Adipocyte (in vitro differentiated cells): ENCODE measurements around the gene KIDINS220.
A peak's percentile ranks its signal among the peaks of the same experiment; 100 is the strongest.

Source experiments
- DNase-seq: peaks from one replicate; pipeline ENCODE4 v3.0.0-alpha.2; 2015; ENCODE audit warnings: low read depth
- H3K27me3 ChIP-seq: replicated peaks from 2 replicates; pipeline ENCODE4 v1.7.0; 2013; ENCODE audit warnings: mild to moderate bottlenecking, low read length, moderate library complexity; ENCODE audit not compliant: control insufficient read depth, insufficient read depth
- H3K36me3 ChIP-seq: 2 replicates; pipeline ENCODE4 v1.7.0; 2013; ENCODE audit warnings: low read length, mild to moderate bottlenecking, moderate library complexity; ENCODE audit not compliant: control insufficient read depth, insufficient read depth, severe bottlenecking
- H3K4me1 ChIP-seq: 2 replicates; pipeline ENCODE4 v1.7.0; 2013; ENCODE audit warnings: mild to moderate bottlenecking, low read length, moderate library complexity; ENCODE audit not compliant: control insufficient read depth, insufficient read depth
- H3K4me3 ChIP-seq: 2 replicates; pipeline ENCODE4 v1.7.0; 2013; ENCODE audit warnings: mild to moderate bottlenecking, low read length, moderate library complexity
- H3K9ac ChIP-seq: 2 replicates; pipeline ENCODE4 v1.7.0; 2013; ENCODE audit warnings: mild to moderate bottlenecking, low read length, moderate library complexity
- H3K9me3 ChIP-seq: 2 replicates; pipeline ENCODE4 v1.7.0; 2013; ENCODE audit warnings: mild to moderate bottlenecking, low read length, moderate library complexity; ENCODE audit not compliant: control insufficient read depth

Gene KIDINS220

DNA sequence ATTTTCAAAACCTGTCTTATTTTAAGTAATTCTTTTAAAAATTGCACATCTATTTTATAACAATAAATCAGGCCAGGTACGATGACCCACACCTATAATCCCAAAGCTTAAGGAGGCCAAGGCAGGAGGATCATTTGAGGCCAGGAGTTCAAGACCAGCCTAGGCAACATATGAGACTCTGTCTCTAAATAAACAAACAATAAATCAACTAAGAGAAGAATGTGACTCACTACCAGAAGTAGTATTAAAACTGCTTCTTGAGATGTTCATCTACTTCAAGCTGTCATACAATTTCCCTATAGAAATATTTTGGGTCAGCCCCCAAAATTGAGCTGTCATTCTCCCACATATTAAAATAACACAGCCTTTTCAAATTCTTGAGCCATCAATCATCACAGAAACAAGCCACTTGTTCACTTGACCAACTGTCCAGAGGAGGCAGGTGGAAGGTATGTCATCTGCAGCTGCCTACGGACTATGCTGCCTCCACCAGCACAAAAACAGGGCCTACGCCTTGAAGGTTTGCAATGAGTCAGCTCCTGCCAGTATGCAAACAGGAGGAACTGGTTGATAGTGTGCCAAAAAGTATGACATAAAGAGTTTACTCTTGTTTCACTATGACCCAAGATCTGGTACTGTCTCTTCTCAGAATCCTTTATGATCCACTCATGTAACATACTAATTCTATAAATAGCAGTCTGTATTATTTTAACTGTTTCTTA, 33.6 kb downstream of the KIDINS220 start:
- Histone ChIP-seq H3K4me3 (no peak overlapping the region), H3K27me3 (no peaks in the 10 kb centered on the region), H3K9me3 (no peaks in the 10 kb centered on the region), H3K4me1 (peaks cover 6% of the 10 kb centered on the region), H3K9ac (no peak overlapping the region), H3K36me3 (peaks cover 72% of the 10 kb centered on the region)
- DNase-seq, result peak; percentile 42

DNA sequence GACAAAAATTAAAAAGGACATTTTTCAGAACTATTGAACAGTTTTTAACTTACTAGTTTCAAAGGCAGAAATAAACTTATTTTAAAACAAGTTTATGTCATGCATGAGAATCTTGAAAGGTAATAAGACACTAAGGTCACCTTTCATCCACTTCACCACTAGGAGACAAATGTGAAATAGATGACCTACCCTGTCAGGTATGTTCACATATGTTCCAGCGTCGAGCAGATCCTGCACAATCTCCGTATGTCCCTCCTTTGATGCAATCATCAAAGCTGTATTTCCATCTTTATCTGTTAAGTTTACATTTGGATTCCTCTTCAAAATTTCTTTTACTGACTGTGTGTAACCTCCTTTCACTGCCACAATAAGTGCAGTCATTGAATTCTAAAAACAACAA, 34.7 kb downstream of the KIDINS220 start:
- H3K4me1 ChIP-seq, result peaks cover 16% of the 10 kb centered on the region
- peaks cover 71% of the 10 kb centered on the region for H3K36me3 ChIP-seq
- H3K9ac ChIP-seq, result no peak overlapping the region
- no peak for DNase-seq
- no peaks in the 10 kb centered on the region for H3K9me3 ChIP-seq
- no peaks in the 10 kb centered on the region for H3K27me3 ChIP-seq
- H3K4me3 ChIP-seq, result no peak overlapping the region

DNA sequence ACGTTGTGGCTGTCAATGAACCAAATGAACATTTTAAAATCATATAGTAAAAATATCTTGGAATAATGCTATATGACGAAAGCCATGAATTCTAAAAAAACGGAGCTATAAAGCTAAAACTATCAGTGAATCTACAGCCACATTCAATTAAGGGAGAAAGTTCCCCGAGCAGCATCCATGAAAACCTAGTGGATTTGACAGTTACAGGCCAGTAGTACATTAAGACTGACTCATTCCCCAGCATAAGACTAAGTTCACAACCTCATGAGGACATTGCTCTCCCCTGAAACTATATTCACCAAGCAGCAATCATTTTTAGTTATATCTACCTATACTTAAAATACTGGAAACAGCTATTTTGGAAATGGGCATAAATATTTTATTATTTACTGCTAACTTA, 36.6 kb downstream of the KIDINS220 start:
- no peaks in the 10 kb centered on the region for H3K27me3 ChIP-seq
- no peaks in the 10 kb centered on the region for H3K9me3 ChIP-seq
- H3K9ac ChIP-seq, result no peak overlapping the region
- peaks cover 19% of the 10 kb centered on the region for H3K4me1 ChIP-seq
- no peak overlapping the region for H3K4me3 ChIP-seq
- DNase-seq, result no peak
- H3K36me3 ChIP-seq, result peaks cover 70% of the 10 kb centered on the region

DNA sequence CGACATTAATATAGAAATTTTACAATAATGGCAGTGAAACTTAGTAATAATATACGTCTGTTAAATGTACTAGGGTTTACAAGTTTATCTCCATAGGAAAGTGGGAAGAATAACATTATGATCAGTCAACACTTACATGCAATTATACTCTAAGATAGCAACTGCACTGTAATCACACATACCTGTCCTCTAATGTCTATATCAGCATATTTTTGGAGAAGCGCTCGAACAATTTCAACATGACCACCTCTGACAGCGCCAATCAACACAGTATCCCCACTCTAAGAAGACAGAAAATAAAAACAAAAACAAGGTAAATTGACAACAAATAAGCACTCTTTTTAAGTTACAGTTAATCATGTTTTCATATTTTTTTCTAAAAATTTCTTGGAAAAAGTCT, 37.2 kb downstream of the KIDINS220 start:
- H3K9ac ChIP-seq, result no peak overlapping the region
- peaks cover 64% of the 10 kb centered on the region for H3K36me3 ChIP-seq
- no peak overlapping the region for H3K4me3 ChIP-seq
- no peak for DNase-seq
- H3K4me1 ChIP-seq, result peaks cover 25% of the 10 kb centered on the region
- no peaks in the 10 kb centered on the region for H3K9me3 ChIP-seq
- no peaks in the 10 kb centered on the region for H3K27me3 ChIP-seq

DNA sequence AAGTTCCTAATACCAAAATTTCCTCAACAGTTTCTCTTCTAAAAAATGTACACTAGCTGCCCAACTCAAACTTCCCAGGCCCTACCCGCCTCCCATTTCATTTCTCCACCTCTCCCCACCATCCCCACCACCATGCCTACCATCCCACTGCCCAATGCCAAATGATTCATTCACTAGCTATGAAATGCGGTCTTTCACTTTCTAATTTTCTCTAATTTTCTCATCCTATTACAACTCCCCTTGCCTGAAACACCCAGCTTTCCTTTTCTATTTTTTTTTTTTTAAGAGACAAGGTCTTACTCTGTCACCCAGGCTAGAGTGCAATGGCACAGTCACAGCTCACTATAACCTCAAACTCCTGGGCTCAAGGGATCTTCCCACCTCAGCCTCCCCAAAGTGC, 38.4 kb downstream of the KIDINS220 start:
- no peaks in the 10 kb centered on the region for H3K9me3 ChIP-seq
- peaks cover 62% of the 10 kb centered on the region for H3K36me3 ChIP-seq
- H3K27me3 ChIP-seq, result no peaks in the 10 kb centered on the region
- no peak overlapping the region for H3K4me3 ChIP-seq
- no peak overlapping the region for H3K9ac ChIP-seq
- DNase-seq, result no peak
- peaks cover 31% of the 10 kb centered on the region for H3K4me1 ChIP-seq

DNA sequence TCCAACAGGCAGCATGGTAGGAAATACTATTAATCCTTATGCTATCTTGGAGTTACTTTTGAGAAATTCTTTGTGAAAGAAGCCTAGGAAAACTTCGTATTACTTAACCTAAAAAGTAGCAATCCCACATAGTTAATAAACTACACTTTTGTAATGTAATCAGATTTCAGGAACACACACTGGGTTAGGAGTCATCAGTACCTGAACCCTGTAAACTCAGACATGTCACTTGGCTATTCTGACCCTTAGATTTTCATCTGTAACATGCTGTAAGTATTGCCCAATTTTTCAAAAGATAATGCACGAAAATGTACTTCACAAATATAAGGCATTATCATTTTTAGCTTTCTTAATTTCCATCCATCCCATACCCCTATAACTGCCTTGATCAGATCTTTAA, 39.0 kb downstream of the KIDINS220 start:
- no peak for DNase-seq
- H3K9ac ChIP-seq, result no peak overlapping the region
- H3K27me3 ChIP-seq, result no peaks in the 10 kb centered on the region
- H3K4me3 ChIP-seq, result no peak overlapping the region
- no peaks in the 10 kb centered on the region for H3K9me3 ChIP-seq
- H3K4me1 ChIP-seq, result peaks cover 28% of the 10 kb centered on the region
- H3K36me3 ChIP-seq, result peaks cover 68% of the 10 kb centered on the region

DNA sequence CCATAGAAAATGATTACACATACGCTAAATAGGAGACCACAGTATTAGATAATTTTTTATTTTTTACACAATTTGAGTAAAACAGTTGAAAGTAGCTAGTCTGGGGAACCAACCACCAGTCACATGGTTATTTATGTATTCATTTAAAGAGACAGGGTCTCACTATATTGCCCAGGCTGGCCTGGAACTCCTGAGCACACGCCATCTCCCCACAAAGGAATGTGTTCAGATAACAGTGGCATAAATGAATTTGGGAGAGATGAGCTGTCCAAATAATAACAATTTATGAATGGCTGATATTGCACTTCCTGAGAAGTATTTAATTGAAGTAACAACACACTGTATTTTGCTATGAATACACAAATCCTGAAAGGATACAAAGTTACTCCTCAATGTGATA, 39.7 kb downstream of the KIDINS220 start:
- Histone ChIP-seq H3K36me3 (peaks cover 69% of the 10 kb centered on the region), H3K4me3 (no peak overlapping the region), H3K9ac (no peak overlapping the region), H3K27me3 (no peaks in the 10 kb centered on the region), H3K4me1 (peaks cover 28% of the 10 kb centered on the region), H3K9me3 (no peaks in the 10 kb centered on the region)
- DNase-seq, result no peak

DNA sequence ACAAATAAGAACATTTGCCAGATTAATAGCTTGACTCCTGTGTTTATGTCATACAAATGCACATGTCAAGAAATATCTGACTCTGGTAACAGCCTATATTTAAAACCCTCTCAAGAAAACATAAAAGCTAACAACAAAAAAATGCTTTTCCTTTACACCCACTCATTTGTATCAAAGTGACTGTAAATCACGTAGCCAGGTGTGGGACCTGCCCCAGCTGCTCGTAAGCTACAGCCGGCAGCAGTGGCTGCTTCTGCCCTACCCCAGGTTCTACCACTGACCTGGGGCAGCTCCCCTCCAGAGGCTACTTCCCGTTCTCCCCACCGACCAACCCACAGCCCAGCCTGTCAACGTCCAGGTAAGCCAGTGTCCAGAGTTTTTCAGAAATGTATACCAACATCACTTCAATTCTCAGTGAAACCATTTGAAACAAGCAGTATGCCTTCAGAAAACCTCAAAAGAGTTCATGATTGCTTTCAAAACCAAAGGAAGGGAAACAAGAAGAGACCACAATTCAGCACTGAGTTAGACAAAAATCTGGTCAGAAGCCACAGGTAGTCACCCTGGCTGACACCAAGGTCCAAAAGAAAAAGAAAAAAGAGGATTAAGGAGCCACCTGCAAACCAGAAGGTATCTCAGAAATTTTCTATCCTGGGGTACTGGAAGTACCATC, 40.4 kb downstream of the KIDINS220 start:
- no peak overlapping the region for H3K9ac ChIP-seq
- no peaks in the 10 kb centered on the region for H3K27me3 ChIP-seq
- no peaks in the 10 kb centered on the region for H3K9me3 ChIP-seq
- no peak overlapping the region for H3K4me3 ChIP-seq
- no peak for DNase-seq
- H3K4me1 ChIP-seq, result peaks cover 28% of the 10 kb centered on the region
- H3K36me3 ChIP-seq, result peaks cover 69% of the 10 kb centered on the region

DNA sequence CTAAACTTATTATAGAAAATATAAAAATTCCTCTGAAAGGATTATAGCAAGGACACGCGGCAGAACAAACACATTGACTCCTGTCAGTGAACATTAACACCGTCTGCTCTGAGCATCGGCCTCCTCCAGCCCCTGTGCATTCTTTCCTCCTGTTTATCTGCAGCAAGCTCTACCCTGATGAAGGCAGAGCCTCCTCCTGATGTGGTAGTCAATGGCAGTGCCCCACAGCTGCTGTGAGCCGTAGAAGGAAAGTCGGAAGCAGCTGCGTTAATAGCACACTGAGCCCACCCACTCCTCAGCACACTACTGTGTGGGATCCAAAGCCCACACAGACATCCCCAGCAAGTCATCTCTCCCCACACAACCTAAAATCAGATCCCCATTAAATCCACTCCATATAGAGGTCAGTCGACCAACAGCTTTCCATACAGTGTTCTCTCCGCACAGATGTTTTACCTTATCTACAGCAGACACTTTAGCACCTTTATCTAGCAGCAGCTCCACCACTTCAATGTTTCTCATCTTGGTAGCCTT, 41.0 kb downstream of the KIDINS220 start:
- Histone ChIP-seq H3K4me3 (no peak overlapping the region), H3K9me3 (no peaks in the 10 kb centered on the region), H3K4me1 (peaks cover 28% of the 10 kb centered on the region), H3K36me3 (peaks cover 63% of the 10 kb centered on the region), H3K9ac (no peak overlapping the region), H3K27me3 (no peaks in the 10 kb centered on the region)
- no peak for DNase-seq

DNA sequence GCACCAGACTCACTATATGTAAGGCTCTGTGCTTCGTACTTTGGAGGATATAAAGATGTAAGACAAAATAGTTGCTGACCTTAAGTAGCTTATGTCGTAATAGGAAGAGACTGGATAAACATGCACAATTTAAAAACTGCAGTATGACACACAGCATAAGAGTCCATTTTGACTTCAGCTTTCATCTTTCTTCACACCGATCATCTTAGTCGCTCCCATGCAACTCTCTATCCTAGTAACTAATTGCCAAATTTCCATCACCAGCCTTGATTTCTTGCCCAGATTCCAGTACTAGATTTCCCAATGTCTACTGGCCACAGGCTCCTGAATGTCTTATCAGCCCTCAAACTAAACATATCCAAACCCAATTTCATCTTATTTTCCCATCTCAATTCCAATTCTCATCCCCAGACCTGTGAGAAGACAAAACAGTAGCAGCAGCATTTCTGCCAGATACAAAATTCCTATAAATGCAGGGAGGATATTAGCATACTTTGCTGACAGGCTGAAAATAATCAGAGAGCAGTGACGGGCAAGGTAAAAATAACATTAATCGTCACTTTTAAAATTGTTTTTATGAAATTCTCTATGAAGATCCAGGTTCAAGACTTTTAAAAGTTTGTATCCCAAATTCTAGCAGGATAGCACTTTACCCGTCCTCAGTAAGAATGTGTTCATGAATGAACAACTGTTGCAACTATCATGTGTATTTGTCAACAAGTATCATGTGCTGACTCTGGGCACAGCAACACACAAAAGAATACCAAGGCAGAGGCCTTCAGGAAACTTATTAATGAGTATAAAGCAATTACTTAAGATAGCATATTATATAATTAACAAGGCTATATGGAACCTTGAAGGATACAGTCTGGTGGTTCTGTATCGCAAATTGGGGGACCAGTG, 42.2 kb downstream of the KIDINS220 start:
- DNase-seq, result peak; percentile 51
- peaks cover 66% of the 10 kb centered on the region for H3K36me3 ChIP-seq
- no peak overlapping the region for H3K9ac ChIP-seq
- no peaks in the 10 kb centered on the region for H3K27me3 ChIP-seq
- H3K4me3 ChIP-seq, result peak overlapping the region; percentile 8
- peaks cover 28% of the 10 kb centered on the region for H3K4me1 ChIP-seq
- H3K9me3 ChIP-seq, result no peaks in the 10 kb centered on the region

DNA sequence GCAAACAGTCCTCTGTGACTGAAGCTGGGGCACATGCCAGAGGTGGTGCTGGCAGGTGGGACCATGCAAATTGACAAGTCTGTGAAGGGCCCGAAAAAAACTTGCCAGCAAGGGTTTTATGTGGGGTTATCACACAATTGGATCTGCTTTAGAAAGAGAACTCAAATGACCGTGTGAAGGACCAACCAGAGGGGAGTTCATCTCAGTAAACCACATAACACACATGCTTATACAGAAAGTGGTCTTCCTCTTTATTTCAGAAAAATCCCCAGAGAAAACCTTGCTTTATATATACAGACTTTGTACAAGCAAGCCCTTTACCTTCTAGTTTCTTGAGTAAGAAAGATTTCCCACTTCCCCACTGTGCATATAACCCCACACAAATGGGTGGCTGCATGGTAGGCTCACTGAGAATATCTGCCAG, 46.7 kb downstream of the KIDINS220 start:
- Histone ChIP-seq H3K4me3 (no peak overlapping the region), H3K9ac (no peak overlapping the region), H3K4me1 (peaks cover 20% of the 10 kb centered on the region), H3K27me3 (no peaks in the 10 kb centered on the region), H3K9me3 (no peaks in the 10 kb centered on the region), H3K36me3 (peaks cover 67% of the 10 kb centered on the region)
- DNase-seq, result no peak
